Skeletal muscle tissue (tissue), 4 donors: ENCODE results near the gene THPO. TPM values are rescaled to one million over a fixed set of nuclear protein-coding genes. Genes with fewer than 3 reads are reported as not detected.
A peak's percentile ranks its signal among the peaks of the same experiment; 100 is the strongest.

ENCODE experiments used
- H3K27ac ChIP-seq: one replicate; pipeline ENCODE4 v1.7.0; 2013; ENCODE audit warnings: mild to moderate bottlenecking, low read depth, low read length, inconsistent platforms
- H3K27me3 ChIP-seq, 3 donors: one replicate each; pipeline ENCODE4 v1.7.0; 2013; ENCODE audit warnings: low read length in 3 of 3; ENCODE audit not compliant: control insufficient read depth in 3 of 3, insufficient read depth in 3 of 3
- H3K36me3 ChIP-seq, 3 donors: one replicate each; pipeline ENCODE4 v1.7.0; 2013; ENCODE audit warnings: low read length in 3 of 3; ENCODE audit not compliant: control insufficient read depth in 3 of 3, insufficient read depth in 3 of 3
- H3K4me1 ChIP-seq, 3 donors: one replicate each; pipeline ENCODE4 v1.7.0; 2013; ENCODE audit warnings: low read length in 3 of 3, mild to moderate bottlenecking in 3 of 3; ENCODE audit not compliant: control insufficient read depth in 3 of 3, insufficient read depth in 3 of 3
- H3K4me3 ChIP-seq, 3 donors: one replicate each; pipeline ENCODE4 v1.7.0; 2013; ENCODE audit warnings: low read length in 3 of 3
- H3K9ac ChIP-seq, 3 donors: one replicate each; pipeline ENCODE4 v1.7.0; 2013; ENCODE audit warnings: low read length in 3 of 3, mild to moderate bottlenecking in 3 of 3, moderate library complexity in 2 of 3, low read depth in 1 of 3
- H3K9me3 ChIP-seq, 3 donors: one replicate each; pipeline ENCODE4 v1.7.0; 2013; ENCODE audit warnings: low read length in 3 of 3; ENCODE audit not compliant: control insufficient read depth in 3 of 3
- total RNA-seq: library from RNA; depleted of rRNA; stranded (reverse); fragments of >200 nt; gene quantifications from one replicate; pipeline ENCODE4 v1.2.3, GENCODE V29; 2014
- donor health status: Osteomylitis.

Gene THPO
- total RNA-seq, 1 donor from 2014 or later = under 0.01 TPM

DNA sequence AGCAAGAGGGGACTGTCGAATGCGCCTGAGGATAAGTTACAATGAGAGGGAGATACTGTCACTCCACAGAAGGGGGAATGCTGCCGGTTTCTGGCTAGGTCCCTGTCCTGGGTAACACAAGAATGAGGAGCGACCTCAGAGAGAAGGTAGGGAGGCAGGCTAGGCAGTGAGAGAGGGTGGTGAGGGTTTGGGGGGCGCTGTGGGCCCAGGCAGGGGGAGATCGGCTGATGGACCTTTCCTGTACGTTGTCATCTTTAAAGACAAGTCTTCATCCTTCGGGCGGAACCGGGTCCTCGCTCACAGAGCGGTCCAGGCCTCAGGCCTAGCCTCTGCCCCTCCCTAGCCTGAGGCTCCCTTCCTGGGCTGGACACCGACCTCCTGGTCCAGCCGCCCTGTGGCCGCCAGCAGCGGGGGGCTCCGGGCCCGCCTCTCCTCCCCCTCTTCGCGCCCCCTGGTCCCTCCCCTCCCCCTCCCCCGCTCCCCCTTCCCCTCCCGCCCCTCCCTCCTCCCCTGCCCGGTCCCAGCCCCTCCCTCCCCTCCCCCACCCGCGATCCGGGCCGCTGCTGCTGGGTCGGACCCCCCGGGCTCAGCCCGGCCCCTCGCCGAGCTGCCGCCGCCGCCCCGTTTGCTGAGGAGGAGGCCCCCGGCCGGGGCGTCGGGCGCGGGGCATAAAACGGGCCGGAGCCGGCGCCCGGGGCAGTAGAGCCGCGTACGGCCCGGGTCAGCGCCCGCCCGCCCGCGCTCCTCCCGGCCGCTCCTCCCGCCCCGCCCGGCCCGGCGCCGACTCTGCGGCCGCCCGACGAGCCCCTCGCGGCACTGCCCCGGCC lies 1.6 kb upstream of the THPO start, which contains the start of gene CHRD:
CHRD (plus strand) TSS at position 697 of the 827 bp plus-strand sequence. CDS start 265 bp downstream, outside the sequence.
- peaks cover 35 to 42% (median 40%) of the 10 kb centered on the region in 3 donors for H3K4me1 ChIP-seq
- H3K4me3 ChIP-seq = peak within 1 kb of the TSS; percentile 61 to 73 (median 69)
- peaks cover 0 to 19% (median 9%) of the 10 kb centered on the region in 3 donors for H3K27me3 ChIP-seq
- H3K9ac ChIP-seq = peak within 1 kb of the TSS; percentile 69 to 84 (median 77)
- peak within 1 kb of the TSS; percentile 88 for H3K27ac ChIP-seq
- H3K9me3 ChIP-seq = no peaks in the 10 kb centered on the region
- H3K36me3 ChIP-seq = peaks cover 3 to 17% (median 7%) of the 10 kb centered on the region in 3 donors

DNA sequence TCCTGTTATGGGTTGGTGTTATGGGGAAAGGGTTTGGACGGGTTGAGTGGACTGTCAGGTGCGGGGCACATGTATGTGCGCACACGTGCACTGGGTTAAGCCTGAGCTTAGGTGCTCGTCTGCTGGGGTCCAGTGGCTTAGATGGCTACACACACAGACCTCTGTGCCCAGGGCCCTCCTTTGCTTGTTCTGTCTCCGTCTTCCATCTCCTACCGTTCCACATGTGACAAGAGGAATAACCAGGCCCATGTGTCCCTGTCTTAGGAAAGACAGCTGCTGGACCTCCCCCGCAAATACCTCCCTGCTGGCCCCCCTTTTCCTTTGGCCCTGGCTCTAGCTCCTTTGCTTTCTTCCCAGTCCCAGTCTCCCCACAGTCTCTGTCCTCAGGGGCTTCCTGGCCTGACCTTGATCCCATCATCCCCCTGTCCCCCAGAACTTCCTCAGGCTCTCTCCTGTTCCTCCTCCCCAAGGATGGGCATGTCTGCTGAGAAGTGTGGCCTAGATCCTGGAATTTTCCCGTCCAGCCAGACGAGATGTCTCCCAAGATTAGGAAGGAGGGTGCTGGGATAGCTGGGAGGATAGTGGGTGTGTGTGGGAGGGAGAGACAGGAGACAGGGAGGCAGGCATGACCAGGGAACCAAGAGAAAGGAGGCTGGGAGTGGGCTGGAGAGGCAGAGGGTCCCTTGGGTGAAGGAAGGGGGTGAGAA lies 797 bp upstream of the THPO start:
- no peaks in the 10 kb centered on the region for H3K9me3 ChIP-seq
- H3K4me1 ChIP-seq = peaks cover 35 to 42% (median 40%) of the 10 kb centered on the region in 3 donors
- H3K4me3 ChIP-seq = peak overlapping the region; percentile 46 to 66 (median 61)
- peaks cover 3 to 17% (median 7%) of the 10 kb centered on the region in 3 donors for H3K36me3 ChIP-seq
- H3K9ac ChIP-seq = peak overlapping the region; percentile 68 to 84 (median 77)
- H3K27me3 ChIP-seq = peaks cover 0 to 19% (median 9%) of the 10 kb centered on the region in 3 donors
- H3K27ac ChIP-seq = peak overlapping the region; percentile 88

DNA sequence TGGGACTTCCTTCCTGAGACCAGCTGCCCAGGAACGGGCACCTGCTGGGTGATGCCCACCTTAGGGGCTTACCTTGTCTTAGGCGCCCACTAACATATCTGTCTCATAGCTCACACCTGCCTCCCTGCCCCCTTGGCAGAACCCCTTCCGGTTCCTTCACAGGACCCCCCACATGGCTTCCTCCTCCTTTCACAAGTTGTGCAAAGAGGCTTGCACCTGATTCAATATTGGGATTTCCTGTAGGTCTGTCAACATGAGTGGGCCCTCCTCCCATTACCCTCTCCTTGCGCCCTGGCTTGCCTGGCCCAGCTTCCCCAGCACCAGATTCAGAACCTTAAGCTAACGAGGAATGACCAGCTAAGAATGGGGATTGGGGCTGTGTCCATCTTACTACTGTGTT lies 633 bp downstream of the THPO start:
- H3K27ac ChIP-seq = peak overlapping the region; percentile 88
- peaks cover 40 to 49% (median 48%) of the 10 kb centered on the region in 3 donors for H3K4me1 ChIP-seq
- H3K9ac ChIP-seq = peak overlapping the region; percentile 68 to 84 (median 77)
- peaks cover 3 to 16% (median 7%) of the 10 kb centered on the region in 3 donors for H3K36me3 ChIP-seq
- no peaks in the 10 kb centered on the region for H3K9me3 ChIP-seq
- H3K27me3 ChIP-seq = peaks cover 0 to 19% (median 9%) of the 10 kb centered on the region in 3 donors
- peak overlapping the region; percentile 46 to 66 (median 61) for H3K4me3 ChIP-seq

DNA sequence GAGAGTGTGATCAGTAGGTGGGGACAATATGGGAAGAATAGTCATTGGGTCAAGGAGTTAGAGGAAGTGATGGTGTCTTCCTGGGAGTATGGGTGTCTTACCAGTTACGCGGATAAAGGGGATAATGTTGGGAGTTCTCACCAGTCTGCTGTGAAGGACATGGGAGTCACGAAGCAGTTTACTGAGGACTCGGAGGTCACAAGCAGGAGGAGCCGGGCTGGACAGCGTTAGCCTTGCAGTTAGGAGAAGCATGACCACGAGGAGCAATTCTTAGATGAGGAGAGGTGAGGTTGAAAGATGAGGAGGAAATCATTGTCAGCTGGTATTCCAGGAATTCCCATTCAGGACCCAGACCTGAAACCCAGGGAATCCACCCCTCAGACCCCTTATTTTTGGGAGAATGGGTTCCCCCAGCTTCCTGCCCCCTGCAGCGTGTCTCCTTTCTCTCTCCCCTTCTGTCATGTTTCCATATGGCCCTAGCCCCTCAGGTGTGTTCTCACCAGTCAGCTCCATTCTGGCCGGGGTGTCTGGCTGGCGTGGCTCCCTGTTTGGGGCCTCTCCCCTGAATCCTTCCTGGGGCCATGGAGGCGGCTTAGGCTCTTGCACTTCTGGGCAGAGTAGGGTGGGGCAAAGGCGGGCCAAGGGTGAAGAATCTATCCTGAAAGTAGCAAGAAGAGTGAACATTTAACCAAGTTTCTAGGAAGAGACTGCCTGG lies 2.1 kb downstream of the THPO start:
- no peak overlapping the region for H3K4me3 ChIP-seq
- H3K9ac ChIP-seq = peak overlapping the region in 1 of 3 donors; percentile 25
- H3K9me3 ChIP-seq = no peaks in the 10 kb centered on the region
- H3K36me3 ChIP-seq = peaks cover 3 to 11% (median 7%) of the 10 kb centered on the region in 3 donors
- H3K27ac ChIP-seq = no peak overlapping the region
- H3K27me3 ChIP-seq = peaks cover 0 to 16% (median 4%) of the 10 kb centered on the region in 3 donors
- H3K4me1 ChIP-seq = peaks cover 36 to 47% (median 44%) of the 10 kb centered on the region in 3 donors

DNA sequence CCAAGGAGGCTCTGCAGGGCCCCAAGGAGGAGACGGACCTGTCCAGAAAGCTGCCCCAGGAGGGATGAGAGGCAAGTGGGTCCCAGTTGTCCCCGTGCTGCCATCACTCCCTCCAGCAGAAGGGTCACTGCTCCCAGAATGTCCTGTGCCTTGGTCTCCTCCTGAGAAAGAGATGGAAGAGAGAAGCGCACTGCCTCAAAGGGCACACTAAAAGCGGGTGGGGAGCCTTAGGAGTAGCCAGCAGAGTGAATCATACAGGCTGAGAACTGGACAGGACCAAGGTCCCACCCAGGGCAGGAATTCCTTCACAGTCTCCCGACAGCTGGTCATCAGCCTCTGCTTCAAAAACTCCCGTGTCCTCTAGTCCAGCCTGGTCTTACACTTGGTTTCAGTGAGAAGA lies 4.6 kb downstream of the THPO start:
- H3K27me3 ChIP-seq = peaks cover 0 to 5% (median 0%) of the 10 kb centered on the region in 3 donors
- no peak overlapping the region for H3K4me3 ChIP-seq
- no peak overlapping the region for H3K9ac ChIP-seq

DNA sequence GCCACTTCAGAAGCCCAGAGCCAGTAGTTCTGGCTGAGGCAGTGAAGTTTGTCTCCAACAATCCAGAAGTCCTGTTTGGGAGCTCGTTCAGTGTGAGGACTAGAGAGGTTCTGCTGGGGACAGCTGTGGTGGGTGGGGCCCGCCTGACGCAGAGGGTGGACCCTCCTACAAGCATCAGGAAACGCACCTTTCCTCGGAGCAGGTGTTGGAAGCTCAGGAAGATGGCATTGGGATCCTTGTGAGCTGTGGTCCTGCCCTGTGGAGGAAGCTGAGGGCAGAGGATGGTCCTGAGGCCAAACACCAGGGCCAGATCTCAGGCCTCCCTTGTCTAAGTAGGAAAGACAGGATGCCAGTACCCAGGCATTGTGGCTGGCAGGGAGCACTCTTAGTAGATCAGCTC lies 5.1 kb downstream of the THPO start:
- peak overlapping the region in 2 of 3 donors; percentile 12 to 33 for H3K9ac ChIP-seq
- no peak overlapping the region for H3K27ac ChIP-seq
- peaks cover 0 to 5% (median 0%) of the 10 kb centered on the region in 3 donors for H3K27me3 ChIP-seq
- H3K36me3 ChIP-seq = peaks cover 9 to 18% (median 15%) of the 10 kb centered on the region in 3 donors
- no peaks in the 10 kb centered on the region for H3K9me3 ChIP-seq
- H3K4me1 ChIP-seq = peaks cover 25 to 41% (median 39%) of the 10 kb centered on the region in 3 donors
- H3K4me3 ChIP-seq = no peak overlapping the region

More for the DNA sequence above, 4.6 kb downstream of the THPO start:
- Histone ChIP-seq H3K4me1 (peaks cover 30 to 43% (median 43%) of the 10 kb centered on the region in 3 donors), H3K27ac (no peak overlapping the region), H3K9me3 (no peaks in the 10 kb centered on the region), H3K36me3 (peaks cover 4 to 14% (median 10%) of the 10 kb centered on the region in 3 donors)

DNA sequence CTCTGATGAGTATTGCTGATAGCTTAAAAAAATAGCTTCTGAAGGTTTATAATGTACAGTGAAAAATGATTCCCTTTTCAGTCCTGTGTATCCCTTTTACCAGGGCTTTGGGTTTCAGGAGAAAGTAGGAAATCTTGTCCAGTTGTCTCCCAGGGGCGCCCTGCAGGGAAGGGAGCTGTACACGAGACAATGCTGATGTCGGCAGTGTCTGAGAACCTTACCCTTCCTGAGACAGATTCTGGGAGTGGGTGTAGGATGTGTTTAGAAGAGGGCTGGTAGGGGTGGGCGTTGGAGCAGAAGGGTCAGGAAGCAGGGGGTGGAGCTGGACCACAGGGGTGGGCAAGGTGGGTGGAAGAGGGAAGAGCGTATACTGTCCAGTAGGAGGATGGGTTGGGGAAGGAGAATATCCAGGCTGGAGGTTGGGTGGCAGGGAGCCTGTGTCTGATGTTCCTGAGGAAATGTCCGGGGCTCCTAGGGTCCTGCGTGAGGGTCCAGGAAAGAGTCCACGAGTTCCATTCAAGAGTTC lies 5.6 kb downstream of the THPO start:
- Histone ChIP-seq H3K27me3 (peaks cover 0 to 5% (median 0%) of the 10 kb centered on the region in 3 donors), H3K9me3 (no peaks in the 10 kb centered on the region), H3K9ac (peak overlapping the region in 2 of 3 donors; percentile 12 to 33), H3K4me3 (no peak overlapping the region), H3K4me1 (peaks cover 19 to 36% (median 34%) of the 10 kb centered on the region in 3 donors), H3K36me3 (peaks cover 11 to 21% (median 17%) of the 10 kb centered on the region in 3 donors), H3K27ac (no peak overlapping the region)

DNA sequence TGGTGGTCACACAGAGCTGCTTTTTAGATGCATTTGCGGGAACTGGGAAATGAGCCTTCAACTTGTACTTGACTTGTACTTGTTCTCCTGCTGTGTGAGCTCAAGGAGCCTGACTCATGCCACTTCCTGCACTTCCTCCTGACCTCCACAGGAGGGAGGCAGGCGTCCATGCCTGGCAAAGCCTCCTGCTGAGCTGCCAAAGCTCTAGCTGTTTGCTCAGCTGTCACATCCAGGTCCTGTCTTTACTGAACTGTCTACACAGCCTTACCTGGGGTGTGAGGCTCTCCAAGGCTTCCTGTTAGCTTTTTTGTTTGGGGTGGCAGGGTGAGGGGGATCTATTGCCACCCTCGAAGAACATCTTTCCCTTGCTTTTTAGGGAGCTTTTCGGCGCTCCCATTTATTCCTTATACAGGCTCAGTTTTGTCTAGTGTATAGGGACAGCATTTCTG lies 6.4 kb downstream of the THPO start:
- Histone ChIP-seq H3K4me3 (no peak overlapping the region), H3K9me3 (no peaks in the 10 kb centered on the region), H3K27ac (no peak overlapping the region), H3K9ac (no peak overlapping the region), H3K36me3 (peaks cover 15 to 27% (median 22%) of the 10 kb centered on the region in 3 donors), H3K4me1 (peaks cover 15 to 37% (median 30%) of the 10 kb centered on the region in 3 donors), H3K27me3 (peaks cover 0 to 5% (median 0%) of the 10 kb centered on the region in 3 donors)

DNA sequence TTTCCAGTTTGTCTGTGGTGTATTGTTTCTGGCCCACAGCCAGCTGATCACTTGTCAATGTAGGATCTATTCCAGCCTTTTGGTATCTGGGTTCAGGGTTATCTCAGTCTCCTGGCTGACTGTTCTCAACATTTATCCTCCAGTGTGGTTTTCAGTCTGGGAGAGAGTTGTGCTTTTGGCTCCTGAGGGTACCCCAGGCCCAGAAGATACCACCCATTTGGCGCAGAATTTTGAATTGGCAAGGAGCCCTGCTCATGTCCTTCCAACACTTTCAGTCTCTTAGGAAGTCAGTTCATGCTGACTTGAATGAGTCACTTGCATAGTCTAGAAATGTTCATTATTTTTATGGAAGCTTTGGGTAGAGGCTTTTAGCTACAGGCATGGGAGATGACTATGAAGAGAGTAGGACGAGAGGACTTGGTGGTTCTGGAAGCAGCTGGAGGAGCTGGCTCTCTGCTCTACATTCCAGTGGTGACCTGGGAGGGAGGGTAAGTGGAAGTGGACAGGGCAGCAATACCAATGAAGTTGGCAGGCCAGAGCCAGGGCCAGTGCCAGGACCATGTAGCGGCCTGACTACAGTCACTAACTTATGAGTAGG lies 9.3 kb downstream of the THPO start:
- Histone ChIP-seq H3K4me1 (peaks cover 20 to 41% (median 35%) of the 10 kb centered on the region in 3 donors), H3K27me3 (no peaks in the 10 kb centered on the region), H3K36me3 (peaks cover 21 to 28% (median 25%) of the 10 kb centered on the region in 3 donors), H3K27ac (peak overlapping the region; percentile 37), H3K9me3 (no peaks in the 10 kb centered on the region), H3K9ac (no peak overlapping the region), H3K4me3 (no peak overlapping the region)
